PC-9 (cell line): Measurements from ENCODE around the gene MACC1.

Source experiments
- CTCF ChIP-seq: fragments of 200-600 bp; sonication (generic); conservative IDR thresholded peaks from 2 replicates; pipeline ENCODE4 v1.6.1; 2017; ENCODE audit warnings: mixed run types, antibody characterized with exemption, mild to moderate bottlenecking, moderate library complexity
- EZH2 ChIP-seq: fragments of 200-600 bp; sonication (generic); IDR thresholded peaks from 2 replicates; pipeline ENCODE4 v1.8.0; 2017; ENCODE audit warnings: antibody characterized with exemption, low read depth

- TF ChIP-seq CTCF (no peak), EZH2 (no peak)
These were observed 19.6 kb upstream of the MACC1 start for GRCh38 chr7:20236790-20237189.
